Ovary (tissue), 9 donors: Measurements from ENCODE around the gene LTBP2. TPM values are rescaled to one million over a fixed set of nuclear protein-coding genes. Genes with fewer than 3 reads are reported as not detected.

Experiments
- DNase-seq, 5 donors: peaks; one replicate each; pipeline ENCODE4 v3.0.0-alpha.2; 2019 to 2020
- H3K27ac ChIP-seq, 2 donors: fragments of 200-600 bp; one replicate each; pipeline versions ENCODE4 v1.5.1 to v1.8.0; 2019 to 2022
- H3K27me3 ChIP-seq: fragments of 200-600 bp; one replicate; pipeline ENCODE4 v1.8.0; 2022
- H3K36me3 ChIP-seq: fragments of 200-600 bp; sonication (generic); one replicate; pipeline ENCODE4 v1.5.1; 2019
- H3K4me1 ChIP-seq: one replicate; pipeline ENCODE4 v1.8.1; 2013; ENCODE audit warnings: mild to moderate bottlenecking, moderate library complexity; ENCODE audit not compliant: insufficient read depth
- H3K4me3 ChIP-seq: fragments of 200-600 bp; sonication (generic); one replicate; pipeline ENCODE4 v1.5.1; 2017
- H3K9me3 ChIP-seq, 2 donors: fragments of 200-600 bp in 1 of 2; sonication (generic) in 1 of 2; one replicate each; pipeline versions ENCODE4 v1.5.1 to v1.8.1; 2013 to 2019; ENCODE audit warnings: mild to moderate bottlenecking in 1 of 2, moderate library complexity in 1 of 2
- CTCF ChIP-seq, 3 donors: fragments of 450-650 bp in 2 of 3; fragments of 200-600 bp in 1 of 3; IDR thresholded peaks; one replicate each; pipeline versions ENCODE4 v1.5.1 to v1.8.0; 2016 to 2022; ENCODE audit warnings: antibody characterized with exemption in 3 of 3, mild to moderate bottlenecking in 1 of 3
- EP300 ChIP-seq: sonication (generic); formaldehyde crosslinking; IDR thresholded peaks from one replicate; pipeline ENCODE4 v1.6.1; 2017; ENCODE audit warnings: antibody characterized with exemption
- POLR2A ChIP-seq: fragments of 450-650 bp; IDR thresholded peaks from one replicate; pipeline ENCODE4 v1.6.1; 2017; ENCODE audit warnings: antibody characterized with exemption, mild to moderate bottlenecking, moderate library complexity
- WGBS, 3 donors: extraction: QIAGEN DNeasy Blood & Tissue Kit in 1 of 3; methylation state at CpG; one replicate each; pipeline versions ENCODE4 v1.1.5 to v1.1.7; 2013 to 2017; 5-methylcytosine and 5-hydroxymethylcytosine counted together
- intact Hi-C, 4 donors: fragments of 100-400 bp; cut with DNase I; formaldehyde crosslinking; loops; one replicate each; pipeline versions ENCODE4 v1.11.0 to v1.15.1; 2022 to 2023
- polyA plus RNA-seq, 2 donors: library from polyadenylated mRNA; stranded (reverse); fragments of 200-250 nt in 1 of 2; fragments of 350-450 nt in 1 of 2; fragmentation: Illumina TruSeq in 1 of 2; extraction: RNeasy Lipid Tissue Mini Kit (QIAGEN cat#74804) in 1 of 2; gene quantifications; one replicate each; pipeline ENCODE4 v1.2.3, GENCODE V29; 2013 to 2014
- total RNA-seq, 7 donors: library from RNA; depleted of rRNA in 2 of 7; stranded (reverse); fragments of >200 nt in 2 of 7; fragmentation: NEBNext Ultra II Directional in 3 of 7; extraction: Animal tissue kit (Norgen Biotek cat#: 25700) in 3 of 7; gene quantifications; one replicate each; pipeline versions ENCODE4 v1.1.0 to v1.2.4, GENCODE V29; 2016 to 2023
- donor health status: DM: no; HTN: no; CAD: no; lungs with moderate emphysema.
- donor health status: DM: no; HTN: no; CAD: no.
- donor health status: Bipolar disorder and iron deficiency.
- donor health status: DM: yes; HTN: yes; CAD: no.
- donor health status: DM: no; HTN: no; CAD: no.
- donor health status: DM: yes; HTN: yes; CAD: no.

Gene LTBP2
- total and polyA plus RNA-seq, 9 donors = 31.4 to 85.0 (median 60.0) TPM

DNA sequence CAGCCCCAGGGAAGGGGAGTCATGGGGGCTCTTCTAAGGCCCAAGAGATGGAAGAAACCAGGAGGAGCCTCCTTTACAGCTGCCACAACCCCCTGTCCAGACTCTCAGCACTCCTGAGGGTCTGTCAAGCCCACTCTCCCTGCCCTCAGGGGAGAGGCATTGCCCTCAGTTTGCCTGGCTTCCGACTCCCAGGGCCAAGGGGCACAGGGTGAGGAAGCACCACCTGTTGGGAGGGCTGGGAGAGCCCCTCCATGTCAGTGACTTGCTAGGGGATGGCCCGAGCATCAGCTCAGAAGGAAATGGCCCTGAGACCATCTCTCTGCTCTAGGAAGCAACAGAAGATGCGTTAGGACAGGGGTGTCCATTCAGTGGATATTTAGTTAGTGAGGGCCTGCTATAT, 36.1 kb downstream of the LTBP2 start:
- H3K9me3 ChIP-seq = no peaks in the 10 kb centered on the region
- H3K4me1 ChIP-seq = peaks cover 39% of the 10 kb centered on the region
- DNase-seq = peak in 2 of 5 donors; percentile 15 to 28
- TF ChIP-seq EP300 (no peak), CTCF (IDR thresholded peaks at IDR 0.05) (no peak), POLR2A (no peak)
- H3K36me3 ChIP-seq = no peaks in the 10 kb centered on the region
- 91 to 94% (median 94%) methylated on average over 3 of the region's 3 CpGs for WGBS, 3 donors
- intact Hi-C loops = no loop called here
- no peaks in the 10 kb centered on the region for H3K27me3 ChIP-seq
- H3K4me3 ChIP-seq = no peak overlapping the region
- peak overlapping the region in 1 of 2 donors; percentile 53 for H3K27ac ChIP-seq

DNA sequence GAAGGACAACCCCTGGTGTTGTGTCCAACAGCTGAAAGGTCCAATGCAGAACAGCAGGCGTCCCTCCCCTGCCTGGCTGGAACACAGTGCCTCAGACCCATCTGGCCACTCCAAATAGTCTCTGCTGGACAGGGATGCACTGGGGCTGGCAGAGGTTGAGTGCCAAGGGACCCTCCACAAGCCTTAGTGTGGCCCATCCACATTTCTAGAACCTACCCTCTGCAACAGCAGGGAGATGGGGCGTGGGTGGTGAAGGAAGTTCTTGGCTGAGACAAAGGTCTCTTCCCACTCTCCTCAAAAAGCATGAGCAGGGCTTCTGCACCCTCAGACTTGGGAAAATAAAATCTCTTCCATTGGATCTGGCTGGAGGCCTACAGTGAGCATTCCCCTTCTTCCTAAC, 36.5 kb downstream of the LTBP2 start:
- Histone ChIP-seq H3K9me3 (no peaks in the 10 kb centered on the region), H3K27ac (peak overlapping the region in 1 of 2 donors; percentile 53), H3K4me3 (no peak overlapping the region), H3K4me1 (peaks cover 37% of the 10 kb centered on the region), H3K27me3 (no peaks in the 10 kb centered on the region), H3K36me3 (no peaks in the 10 kb centered on the region)
- DNase-seq = peak in 2 of 5 donors; percentile 12 to 31
- intact Hi-C loops = no loop called here
- WGBS, 3 donors = 65 to 86% (median 81%) methylated on average over 2 of the region's 2 CpGs
- TF ChIP-seq EP300 (no peak), POLR2A (no peak), CTCF (IDR thresholded peaks at IDR 0.05) (no peak)

DNA sequence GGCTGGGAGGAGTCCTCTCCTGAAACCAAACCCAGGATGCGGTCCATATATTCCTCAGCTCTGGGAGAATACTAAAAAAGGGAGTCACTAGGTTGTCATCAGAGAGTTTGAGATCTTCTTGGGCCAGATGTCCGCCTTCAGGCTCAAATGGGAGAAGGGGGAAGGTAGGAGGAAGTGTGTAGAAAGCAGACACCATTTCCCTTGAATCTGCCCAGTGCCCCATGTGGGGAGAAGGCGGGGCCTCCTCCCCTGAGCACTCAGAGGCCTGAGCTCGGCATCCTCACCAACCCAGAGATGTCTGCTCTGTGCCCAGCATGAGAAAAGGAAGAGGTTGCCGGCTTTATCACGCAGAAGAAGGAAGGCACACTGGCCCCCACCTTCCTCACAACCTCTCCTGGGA, 37.3 kb downstream of the LTBP2 start:
- DNase-seq = peak in 2 of 5 donors; percentile 19 to 30
- intact Hi-C loops = no loop called here
- TF ChIP-seq EP300 = no peak
- TF ChIP-seq CTCF (IDR thresholded peaks at IDR 0.05) = no peak
- no peak for TF ChIP-seq POLR2A
- no peaks in the 10 kb centered on the region for H3K36me3 ChIP-seq
- H3K4me3 ChIP-seq = no peak overlapping the region
- no peaks in the 10 kb centered on the region for H3K27me3 ChIP-seq
- peak overlapping the region in 1 of 2 donors; percentile 53 for H3K27ac ChIP-seq
- whole genome bisulfite sequencing, 3 donors = 88 to 94% (median 92%) methylated on average over 6 of the region's 6 CpGs
- H3K4me1 ChIP-seq = peaks cover 36% of the 10 kb centered on the region
- H3K9me3 ChIP-seq = no peaks in the 10 kb centered on the region

DNA sequence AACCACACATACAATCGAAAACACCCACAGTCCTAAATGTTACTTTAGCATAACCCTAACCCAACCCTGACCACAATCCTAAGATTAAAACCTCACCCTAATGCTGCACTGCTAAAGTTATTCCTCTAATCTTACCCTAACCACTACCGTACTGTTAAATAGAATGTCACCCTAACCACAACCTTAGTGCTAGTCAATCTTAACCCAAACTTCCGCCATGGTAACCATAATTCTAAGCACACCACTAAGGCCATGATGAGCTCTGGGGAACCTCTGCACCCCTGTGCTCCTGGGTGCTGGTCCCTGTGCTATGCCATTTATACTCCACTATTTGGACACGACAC, 38.0 kb downstream of the LTBP2 start:
- Histone ChIP-seq H3K36me3 (no peaks in the 10 kb centered on the region), H3K27ac (no peak overlapping the region), H3K4me3 (no peak overlapping the region), H3K9me3 (no peaks in the 10 kb centered on the region), H3K27me3 (no peaks in the 10 kb centered on the region), H3K4me1 (peaks cover 36% of the 10 kb centered on the region)
- DNase-seq = no peak
- intact Hi-C loops = no loop called here
- WGBS, 3 donors = 85 to 91% (median 90%) methylated on average over 4 of the region's 4 CpGs
- no peak for TF ChIP-seq POLR2A
- TF ChIP-seq CTCF (IDR thresholded peaks at IDR 0.05) = no peak
- no peak for TF ChIP-seq EP300
